NOMO-1 (cell line): ENCODE measurements around the gene CCL11.

Source experiments
- DNase-seq, 2 experiments: peaks; one replicate each; lab custom pipeline; 2025; ENCODE audit not compliant: unreplicated experiment in 2 of 2; lab: John Stamatoyannopoulos, UW

Gene CCL11

DNA sequence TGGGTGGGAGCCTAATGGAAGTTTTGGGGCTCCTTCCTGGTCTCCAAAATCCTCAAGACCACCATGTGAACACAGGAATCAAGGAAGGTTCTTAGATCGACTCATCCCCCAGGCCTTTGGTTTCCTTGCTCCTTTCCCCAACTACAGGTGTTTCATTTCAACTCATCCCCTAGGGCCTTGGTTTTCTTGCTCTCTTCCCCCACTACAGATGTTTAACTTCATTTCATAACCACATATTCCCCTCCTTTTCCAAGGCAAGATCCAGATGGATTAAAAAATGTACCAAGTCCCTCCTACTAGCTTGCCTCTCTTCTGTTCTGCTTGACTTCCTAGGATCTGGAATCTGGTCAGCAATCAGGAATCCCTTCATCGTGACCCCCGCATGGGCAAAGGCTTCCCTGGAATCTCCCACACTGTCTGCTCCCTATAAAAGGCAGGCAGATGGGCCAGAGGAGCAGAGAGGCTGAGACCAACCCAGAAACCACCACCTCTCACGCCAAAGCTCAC lies at the start of gene CCL11:
CCL11 (plus strand) TSS at position 457 of the 507 bp plus-strand sequence. CDS start 67 bp downstream, outside the sequence.
- no peak for DNase-seq

DNA sequence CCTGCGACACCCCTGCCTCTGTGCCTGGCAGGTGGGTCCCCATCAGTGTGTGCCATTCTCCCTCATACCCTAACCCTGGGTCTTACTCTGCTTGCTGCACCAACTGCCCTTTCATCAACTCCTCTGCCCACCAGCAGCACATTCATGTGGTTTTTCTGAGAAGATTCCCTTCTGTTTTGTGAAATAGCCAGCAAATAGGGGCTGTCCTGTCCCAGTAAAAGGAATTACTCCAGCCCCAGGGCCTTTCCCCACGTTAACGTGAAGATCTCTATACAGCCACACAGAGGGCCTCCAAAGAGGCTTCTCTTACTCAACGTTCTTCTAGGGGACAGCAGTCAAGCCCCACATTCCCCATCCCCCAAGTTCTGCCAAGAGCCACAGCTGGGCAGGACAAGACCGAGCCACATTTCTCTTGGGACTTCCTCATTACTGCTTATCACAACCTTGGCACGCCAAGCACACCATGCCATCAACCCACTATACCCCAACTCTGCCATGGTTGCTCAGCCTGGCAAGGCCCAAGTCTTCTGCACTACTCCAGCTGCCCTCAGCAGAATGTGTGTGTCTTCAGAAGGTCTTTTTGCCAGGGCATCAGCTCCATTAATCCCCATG lies 49.2 kb upstream of the CCL11 start:
- peak; percentile 46 to 50 for DNase-seq

DNA sequence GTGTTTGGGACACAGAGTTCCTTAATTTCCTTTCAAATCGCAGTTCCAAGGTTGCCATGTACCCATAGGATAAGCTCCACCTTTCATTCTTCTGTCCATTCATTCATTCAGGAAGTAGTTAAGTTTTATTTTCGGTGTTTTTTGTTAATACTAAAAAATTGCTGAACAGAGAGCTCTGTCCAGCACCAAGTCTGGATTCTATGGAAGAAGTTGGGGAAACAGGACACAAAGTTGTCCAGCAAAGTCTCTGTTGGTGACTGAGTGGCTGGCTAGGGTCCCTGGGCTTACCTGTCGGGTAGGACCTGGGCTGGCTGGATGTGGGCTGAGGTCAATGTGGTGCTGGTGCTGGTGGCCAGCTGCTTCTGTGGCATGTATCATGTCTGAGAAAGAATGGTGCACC lies 48.1 kb upstream of the CCL11 start:
- DNase-seq = no peak

DNA sequence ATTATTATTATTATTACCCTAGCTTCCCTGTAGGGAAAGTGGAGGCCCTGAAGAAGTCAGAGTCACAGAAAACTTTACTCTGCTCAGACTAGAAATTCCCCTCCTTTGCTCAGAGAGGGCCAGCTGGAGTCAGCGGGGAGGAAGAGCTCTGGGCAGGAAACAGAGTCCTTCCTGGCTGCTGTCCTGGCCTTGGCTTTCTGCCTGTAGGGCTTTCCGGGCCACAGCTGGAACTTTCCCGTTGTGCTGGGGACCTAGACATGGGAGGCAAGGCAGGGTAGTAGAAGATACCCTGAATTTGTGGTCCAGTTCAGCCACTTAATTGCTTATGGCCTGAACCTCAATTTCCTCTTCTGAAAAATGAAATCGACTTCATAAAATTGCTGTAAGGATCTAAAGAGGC lies 44.5 kb upstream of the CCL11 start:
- peak in 1 of 2 experiments; percentile 67 for DNase-seq

DNA sequence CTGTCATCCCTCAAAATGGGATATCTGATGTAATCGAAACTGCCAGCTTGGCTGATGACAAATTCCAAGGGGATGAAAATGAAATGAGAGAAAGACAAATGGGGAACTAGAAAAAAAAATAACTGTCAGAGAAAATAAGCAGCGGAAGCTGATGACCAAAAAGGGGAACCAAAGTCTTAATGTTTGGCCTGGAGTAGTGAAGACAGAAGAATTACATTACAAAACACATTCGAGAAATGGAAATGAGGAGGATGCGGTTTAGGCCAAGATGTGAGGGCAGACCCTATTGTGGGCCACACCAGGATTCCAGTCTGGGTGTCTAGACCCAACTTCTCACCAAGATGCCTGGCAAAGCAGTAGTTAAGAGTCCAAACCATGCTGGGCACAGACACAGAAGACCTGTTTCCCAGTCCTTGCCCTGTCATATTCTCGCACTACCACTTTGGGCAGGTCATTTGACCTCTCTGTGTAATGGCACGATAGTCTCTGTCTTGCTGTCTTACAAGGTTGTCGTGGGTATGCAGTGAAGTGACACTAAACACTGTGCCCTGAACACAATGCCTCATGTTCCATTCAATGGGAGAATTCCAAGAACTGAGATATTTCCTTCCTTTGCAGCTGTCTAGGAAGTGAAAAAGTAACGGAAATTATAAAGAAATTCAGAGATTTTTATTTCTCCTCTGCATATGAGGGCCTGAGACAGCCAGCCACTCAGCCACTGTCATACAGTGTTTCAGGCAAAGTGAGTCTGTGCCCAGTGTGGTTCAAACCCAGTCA lies 42.8 kb upstream of the CCL11 start:
- peak; percentile 92 to 97 for DNase-seq

DNA sequence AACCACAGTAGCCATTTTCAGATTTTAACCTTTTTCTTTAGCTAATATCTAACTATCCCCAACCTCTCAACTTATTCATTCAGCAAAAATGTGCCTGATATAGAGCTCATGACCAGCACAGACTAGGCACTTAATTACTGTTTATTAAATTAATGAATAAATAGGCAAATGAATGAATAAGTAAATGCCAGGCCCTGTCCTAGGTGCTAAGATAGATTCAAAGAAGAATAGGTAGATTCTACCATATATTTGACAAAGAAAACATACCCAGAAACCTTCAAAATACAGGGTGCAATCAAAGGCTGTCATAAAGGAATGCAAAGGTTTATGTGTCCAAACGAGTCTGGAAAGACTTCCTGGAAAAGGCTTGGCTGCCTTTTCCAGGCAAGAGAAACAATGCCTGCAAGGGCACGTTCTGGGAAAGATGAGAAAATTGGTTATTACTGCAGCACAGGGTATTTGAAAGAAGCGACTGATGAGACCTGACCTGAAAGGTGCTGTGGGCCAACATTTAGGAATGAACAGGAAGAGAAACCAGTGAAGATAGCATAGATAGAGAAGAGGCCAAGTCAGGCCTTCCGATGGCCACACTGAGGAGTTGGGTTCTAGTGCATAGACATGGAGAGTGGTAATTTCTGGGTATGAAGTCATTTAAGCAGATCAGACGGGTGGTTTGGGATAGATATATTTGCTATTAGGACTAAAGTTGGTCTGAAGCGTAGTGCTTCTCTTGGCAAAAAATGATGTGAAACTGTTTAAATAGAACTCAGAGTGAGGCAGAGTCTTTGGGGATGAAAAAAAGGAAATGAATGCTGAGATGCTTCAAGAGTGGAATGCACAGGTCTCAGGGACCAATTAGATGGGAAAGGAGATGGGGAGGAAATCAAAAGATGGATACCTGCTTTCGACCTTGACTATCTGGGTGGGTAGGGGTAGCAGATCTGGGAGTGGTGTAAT lies 41.9 kb upstream of the CCL11 start:
- DNase-seq = peak; percentile 43 to 62

DNA sequence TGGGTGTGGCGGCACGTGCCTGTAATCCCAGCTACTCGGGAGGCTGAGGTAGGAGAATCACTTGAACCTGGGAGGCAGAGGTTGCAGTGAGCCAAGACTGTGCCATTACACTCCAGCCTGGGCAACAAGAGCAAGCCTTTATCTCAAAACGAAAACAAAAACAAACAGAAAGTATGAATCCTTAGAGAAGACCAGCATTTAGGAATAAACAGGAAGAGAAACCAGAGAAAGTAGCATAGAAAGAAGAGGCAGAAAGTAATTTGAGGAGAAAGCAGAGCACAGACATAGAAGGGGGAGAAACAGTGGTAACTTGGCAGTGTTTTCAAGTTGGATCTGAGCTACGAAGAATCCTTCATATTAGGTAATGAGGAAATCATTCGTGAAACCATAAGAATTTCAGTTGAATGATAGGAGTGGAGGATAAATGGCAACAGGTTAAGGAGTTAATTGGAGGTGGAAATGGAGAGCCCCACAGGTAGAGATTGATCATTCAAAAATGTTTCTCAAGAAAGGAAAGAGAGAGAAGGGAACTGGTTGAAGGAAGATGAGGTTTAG lies 40.1 kb upstream of the CCL11 start:
- DNase-seq = peak in 1 of 2 experiments; percentile 12

DNA sequence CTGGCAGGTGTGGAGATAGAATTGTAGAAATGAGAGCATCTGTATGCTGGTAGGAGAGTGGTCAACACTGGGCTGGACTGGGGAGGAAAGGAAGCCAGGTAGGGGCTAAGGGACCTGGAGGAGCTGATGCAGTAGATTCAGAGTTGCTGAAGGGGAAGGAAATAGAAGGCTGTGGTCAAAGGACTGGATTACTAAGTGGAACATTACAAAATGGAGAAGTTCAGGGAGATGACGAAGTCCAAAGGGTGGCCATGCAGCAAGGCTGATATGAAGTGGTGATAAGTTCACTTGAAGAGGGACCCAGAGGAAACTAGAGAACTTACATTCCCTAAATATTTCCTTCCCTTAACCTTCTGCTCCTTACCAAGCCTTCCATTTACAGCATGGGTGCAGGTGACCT lies 39.1 kb upstream of the CCL11 start:
- peak; percentile 77 to 95 for DNase-seq

DNA sequence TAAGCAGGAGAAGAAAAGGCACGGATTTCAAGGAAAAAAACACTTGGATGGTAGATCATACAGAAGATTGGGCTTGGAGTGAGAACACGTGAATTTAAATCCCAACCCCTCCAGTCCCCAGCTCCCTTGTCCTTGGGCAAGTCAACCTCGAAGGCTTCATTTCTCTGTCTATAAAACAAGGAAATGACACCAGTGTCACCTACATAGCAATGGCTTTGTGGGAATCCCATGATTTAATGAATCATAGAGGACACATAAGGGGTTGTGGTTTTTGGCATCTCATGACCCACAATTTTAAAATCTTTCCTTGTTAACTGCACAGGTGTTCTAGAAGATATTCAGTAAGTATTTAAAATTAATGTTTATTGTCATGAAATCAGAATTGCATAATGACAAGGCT lies 38.7 kb upstream of the CCL11 start:
- no peak for DNase-seq

DNA sequence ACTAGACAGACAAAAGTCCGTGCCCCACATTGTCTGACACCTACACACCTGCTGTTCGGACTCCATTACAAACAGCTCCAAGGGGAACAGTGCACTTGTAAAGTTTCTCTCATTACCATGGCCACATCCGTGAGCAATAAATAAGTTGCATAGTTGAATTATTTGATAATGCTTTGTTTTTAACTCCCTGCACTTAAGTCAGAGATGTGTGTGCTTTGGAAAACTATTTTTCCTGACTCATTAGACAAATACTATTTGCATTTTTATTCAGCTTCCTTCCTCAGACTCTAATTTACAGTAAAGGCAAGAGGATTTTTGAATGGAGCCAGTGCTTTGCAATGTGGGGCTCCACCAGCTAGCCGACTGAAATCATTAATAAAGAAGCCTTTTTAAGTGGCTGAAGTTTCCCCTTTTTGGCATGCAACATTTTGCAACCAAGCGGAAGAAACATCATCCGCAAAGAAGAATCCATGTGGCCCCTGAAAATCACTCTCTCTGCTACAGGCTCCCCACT lies 37.0 kb upstream of the CCL11 start:
- peak; percentile 59 to 73 for DNase-seq

DNA sequence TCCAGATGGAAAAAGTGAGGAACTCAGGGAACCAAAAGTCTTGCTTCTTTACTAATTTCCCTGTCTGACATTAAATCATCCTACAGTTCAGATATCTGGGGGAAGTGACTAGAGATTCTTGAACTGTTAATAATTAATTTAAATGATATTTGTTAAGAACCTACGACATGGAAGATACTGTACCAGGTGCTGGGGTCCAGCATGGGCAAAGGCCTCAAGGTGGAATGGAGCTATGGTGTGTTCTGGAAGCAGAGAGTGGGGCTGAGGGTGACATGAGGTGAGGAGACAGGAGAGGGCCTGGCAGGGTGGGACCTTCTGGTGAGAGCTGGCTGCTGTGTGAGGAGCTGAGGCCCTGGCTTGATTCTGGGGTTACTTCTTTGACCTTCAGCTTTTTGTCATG lies 36.5 kb upstream of the CCL11 start:
- no peak for DNase-seq

DNA sequence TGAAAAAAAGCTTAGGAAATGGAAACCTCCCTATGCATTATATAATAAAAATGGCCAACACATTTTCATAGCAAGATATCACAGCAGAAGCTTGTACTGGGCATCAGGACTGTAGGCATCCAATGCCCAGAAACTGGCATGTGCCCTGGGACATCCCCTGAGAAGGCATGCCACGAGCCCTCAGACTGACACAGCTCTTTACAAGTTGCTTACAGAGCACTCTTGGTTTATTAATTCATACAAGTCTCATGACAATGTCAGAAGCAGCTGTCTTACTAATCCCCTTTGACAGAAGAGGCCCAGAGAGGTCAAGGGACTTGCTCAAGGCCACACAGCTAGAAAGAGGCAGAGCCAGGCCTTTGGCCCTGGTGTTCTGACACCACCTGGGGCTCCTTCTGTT lies 36.1 kb upstream of the CCL11 start:
- DNase-seq = no peak

DNA sequence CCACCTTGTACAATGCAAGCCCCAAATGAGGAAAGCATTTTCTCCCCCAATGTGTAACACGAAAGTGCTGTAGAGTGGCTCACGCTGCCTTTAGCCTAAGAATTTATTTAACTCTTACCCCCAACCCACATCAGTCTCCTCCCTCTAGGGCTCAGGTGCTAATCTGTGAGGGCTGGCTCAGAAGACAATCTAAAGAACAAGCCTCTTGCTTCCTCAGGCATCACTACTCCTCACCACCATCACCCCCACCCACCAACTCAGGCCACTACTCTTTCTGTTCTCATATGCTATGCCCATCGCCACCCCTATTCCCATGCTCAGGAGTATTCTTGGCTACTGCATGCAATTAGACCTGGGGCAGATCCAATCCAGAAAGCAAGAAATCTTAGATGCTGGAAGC lies 34.4 kb upstream of the CCL11 start:
- DNase-seq = no peak

DNA sequence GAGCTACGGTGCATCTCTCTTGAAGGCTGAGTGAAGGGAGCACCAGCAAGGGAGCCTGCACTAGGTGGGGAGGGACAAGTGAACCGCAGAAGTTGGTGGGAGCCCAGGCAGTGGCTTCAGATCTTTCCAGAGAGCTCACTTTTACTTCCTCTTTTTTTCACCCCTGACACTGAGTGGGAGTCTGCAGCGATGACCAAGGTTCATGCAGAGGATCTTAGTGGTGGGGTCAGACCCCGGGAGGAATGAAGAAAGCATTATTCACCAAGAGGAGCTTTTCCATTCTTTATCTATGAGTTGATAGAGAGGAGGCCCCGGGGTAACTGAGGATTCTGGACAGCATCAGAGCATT lies 33.5 kb upstream of the CCL11 start:
- DNase-seq = peak; percentile 75 to 86

DNA sequence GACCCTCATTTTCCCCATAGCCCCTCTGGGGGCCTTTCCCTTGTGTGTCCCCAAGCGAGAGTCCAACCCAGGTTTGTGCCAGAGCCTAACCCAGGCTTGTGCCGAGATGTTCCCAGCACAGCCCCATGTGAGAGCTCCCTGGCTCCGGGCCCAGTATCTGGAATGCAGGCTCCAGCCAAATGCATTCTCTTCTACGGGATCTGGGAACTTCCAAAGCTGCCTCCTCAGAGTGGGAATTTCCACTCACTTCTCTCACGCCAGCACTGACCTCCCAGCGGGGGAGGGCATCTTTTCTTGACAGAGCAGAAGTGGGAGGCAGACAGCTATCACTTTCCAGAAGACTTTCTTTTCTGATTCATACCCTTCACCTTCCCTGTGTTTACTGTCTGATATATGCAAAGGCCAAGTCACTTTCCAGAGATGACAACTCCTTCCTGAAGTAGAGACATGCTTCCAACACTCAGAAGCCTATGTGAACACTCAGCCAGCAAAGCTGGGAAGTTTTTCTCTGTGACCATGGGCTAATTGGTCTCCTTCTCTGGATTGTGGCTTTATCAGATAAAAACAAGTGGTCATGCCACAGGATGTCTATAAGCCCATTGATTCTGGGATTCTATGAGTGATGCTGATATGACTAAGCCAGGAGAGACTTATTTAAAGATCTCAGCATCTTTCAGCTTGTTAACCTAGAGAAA lies 33.0 kb upstream of the CCL11 start:
- no peak for DNase-seq

DNA sequence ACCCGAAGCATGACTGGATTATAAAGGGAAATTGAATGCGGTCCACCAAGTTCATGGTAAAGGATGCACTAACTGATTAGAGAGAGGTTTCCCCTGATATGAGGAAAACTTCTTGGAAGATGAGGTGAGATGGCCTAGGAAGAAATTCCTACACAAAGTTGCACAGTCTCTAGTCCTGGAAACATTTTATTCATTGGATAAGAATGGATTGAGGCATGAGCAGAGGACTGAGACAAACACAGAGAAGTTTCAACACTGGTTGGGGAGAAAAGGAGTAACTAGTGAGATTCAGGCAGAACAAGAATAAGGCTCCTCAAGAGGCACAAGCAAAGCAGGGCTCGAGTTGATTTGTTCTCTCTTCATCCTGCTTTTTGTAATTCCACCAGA lies 32.4 kb upstream of the CCL11 start:
- no peak for DNase-seq

DNA sequence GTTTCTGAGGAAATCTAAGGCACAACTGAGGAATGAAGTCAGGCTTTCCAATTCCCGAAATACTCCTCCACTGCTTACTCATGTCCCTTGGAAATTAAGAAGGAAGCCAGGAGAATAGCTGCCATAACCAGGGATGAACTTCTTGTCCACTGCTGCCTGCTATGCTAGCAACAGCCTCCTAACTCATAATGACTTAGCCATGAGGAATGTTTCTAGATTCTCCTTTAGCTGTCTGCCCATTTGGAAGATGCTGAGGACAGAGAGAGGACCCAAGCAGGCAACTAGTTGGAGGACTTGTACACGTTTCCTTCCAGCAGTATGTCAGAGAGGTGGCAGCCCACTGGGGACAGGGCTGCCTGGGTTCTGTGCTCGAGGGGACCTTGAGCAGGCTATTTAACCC lies 31.4 kb upstream of the CCL11 start:
- no peak for DNase-seq

DNA sequence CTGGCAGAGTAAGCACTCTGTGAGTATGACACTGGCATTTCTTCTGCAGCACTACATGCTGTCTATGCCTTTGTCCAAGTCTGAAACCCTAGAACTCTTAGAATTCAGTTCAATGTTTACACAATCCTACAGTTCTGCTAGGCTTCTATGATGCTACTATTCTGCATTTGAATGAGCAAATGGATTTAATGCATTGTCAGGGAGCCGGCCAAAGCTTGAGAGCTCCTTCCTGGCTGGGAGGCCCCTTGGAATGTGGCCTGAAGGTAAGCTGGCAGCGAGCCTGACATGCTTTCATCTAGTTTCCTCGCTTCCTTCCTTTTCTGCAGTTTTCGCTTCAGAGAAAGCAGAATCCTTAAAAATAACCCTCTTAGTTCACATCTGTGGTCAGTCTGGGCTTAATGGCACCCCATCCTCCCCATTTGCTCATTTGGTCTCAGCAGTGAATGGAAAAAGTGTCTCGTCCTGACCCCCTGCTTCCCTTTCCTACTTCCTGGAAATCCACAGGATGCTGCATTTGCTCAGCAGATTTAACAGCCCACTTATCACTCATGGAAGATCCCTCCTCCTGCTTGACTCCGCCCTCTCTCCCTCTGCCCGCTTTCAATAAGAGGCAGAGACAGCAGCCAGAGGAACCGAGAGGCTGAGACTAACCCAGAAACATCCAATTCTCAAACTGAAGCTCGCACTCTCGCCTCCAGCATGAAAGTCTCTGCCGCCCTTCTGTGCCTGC lies 30.7 kb upstream of the CCL11 start, which contains the start of gene CCL2:
CCL2 (plus strand) TSS at position 635 of the 730 bp plus-strand sequence; CDS start at position 700, 65 bp downstream.
- peak in 1 of 2 experiments; percentile 31 for DNase-seq

DNA sequence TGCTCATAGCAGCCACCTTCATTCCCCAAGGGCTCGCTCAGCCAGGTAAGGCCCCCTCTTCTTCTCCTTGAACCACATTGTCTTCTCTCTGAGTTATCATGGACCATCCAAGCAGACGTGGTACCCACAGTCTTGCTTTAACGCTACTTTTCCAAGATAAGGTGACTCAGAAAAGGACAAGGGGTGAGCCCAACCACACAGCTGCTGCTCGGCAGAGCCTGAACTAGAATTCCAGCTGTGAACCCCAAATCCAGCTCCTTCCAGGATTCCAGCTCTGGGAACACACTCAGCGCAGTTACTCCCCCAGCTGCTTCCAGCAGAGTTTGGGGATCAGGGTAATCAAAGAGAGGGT lies 30.2 kb upstream of the CCL11 start:
- DNase-seq = no peak
